Gastrocnemius medialis (tissue), 4 donors: ENCODE measurements around the gene LIPI. TPM values are rescaled to one million over a fixed set of nuclear protein-coding genes. Genes with fewer than 3 reads are reported as not detected.
"Not testable (repeated sequence)": the region's sequence is repeated elsewhere in the genome, so short reads cannot be mapped to it uniquely, and the experiment has no call there.

ENCODE experiments used
- ATAC-seq, 2 donors: fragments of 150-250 bp; one replicate each; pipeline ENCODE4 v1.9.1; 2016
- DNase-seq, 2 donors: peaks; one replicate each; pipeline ENCODE4 v3.0.0-alpha.2; 2019
- H3K27ac ChIP-seq, 4 donors: fragments of 200-600 bp; sonication (generic); 1 replicate in 1 of 4; 2 replicates in 3 of 4; pipeline ENCODE4 v1.5.1; 2016 to 2018; ENCODE audit warnings: mild to moderate bottlenecking in 2 of 4, moderate library complexity in 1 of 4
- H3K27me3 ChIP-seq, 3 donors: fragments of 200-600 bp; sonication (generic) in 2 of 3; 1 replicate in 1 of 3; 2 replicates in 2 of 3; pipeline versions ENCODE4 v1.5.1 to v1.6.0; 2016 to 2019; ENCODE audit warnings: mild to moderate bottlenecking in 1 of 3, moderate library complexity in 1 of 3
- H3K36me3 ChIP-seq, 2 donors: fragments of 200-600 bp; sonication (generic) in 1 of 2; one replicate each; pipeline ENCODE4 v1.5.1; 2017 to 2018
- H3K4me1 ChIP-seq, 2 donors: fragments of 200-600 bp; sonication (generic) in 1 of 2; one replicate each; pipeline ENCODE4 v1.5.1; 2016 to 2017; ENCODE audit warnings: mild to moderate bottlenecking in 2 of 2
- H3K4me3 ChIP-seq, 4 donors: fragments of 200-600 bp; sonication (generic) in 3 of 4; 1 replicate in 1 of 4; 2 replicates in 3 of 4; pipeline ENCODE4 v1.5.1; 2016 to 2019; ENCODE audit warnings: mild to moderate bottlenecking in 2 of 4
- H3K9me3 ChIP-seq, 3 donors: fragments of 200-600 bp; sonication (generic) in 2 of 3; 1 replicate in 1 of 3; 2 replicates in 2 of 3; pipeline ENCODE4 v1.5.1; 2016 to 2019
- CTCF ChIP-seq, 5 experiments: fragments of 450-650 bp in 3 of 5; fragments of 200-600 bp in 2 of 5; sonication (generic) in 2 of 5; IDR thresholded peaks in 4 of 5; conservative IDR thresholded peaks in 1 of 5; 1 replicate in 4 of 5; 2 replicates in 1 of 5; pipeline ENCODE4 v1.5.1; 2016 to 2019; ENCODE audit warnings: antibody characterized with exemption in 5 of 5, mild to moderate bottlenecking in 3 of 5, moderate library complexity in 3 of 5
- POLR2A ChIP-seq, 2 donors: fragments of 450-650 bp; IDR thresholded peaks; one replicate each; pipeline ENCODE4 v1.6.1; 2017; ENCODE audit warnings: antibody characterized with exemption in 2 of 2, mild to moderate bottlenecking in 2 of 2, moderate library complexity in 2 of 2
- in situ Hi-C, 4 donors: fragments of 200-750 bp; cut with MboI; loops; one replicate each; pipeline versions ENCODE4 v1.15.0 to v1.8.0; 2017; ENCODE audit warnings: low sequenced_read_pairs in 4 of 4
- intact Hi-C: fragments of 100-400 bp; cut with DNase I; formaldehyde crosslinking; loops from one replicate; pipeline ENCODE4 v1.15.1; 2023; ENCODE audit warnings: low total_unique reads
- total RNA-seq, 4 donors: library from RNA; depleted of rRNA; stranded (reverse); fragments of >200 nt; gene quantifications; one replicate each; pipeline versions ENCODE4 v1.1.0 to v1.2.3, GENCODE V29; 2016

LIPI gene
- total RNA-seq, 4 donors from 2014 or later = not detected

GRCh38 chr21:14115646-14116045 is 95.1 kb downstream of the LIPI start:
- Histone ChIP-seq H3K4me3 (no peak overlapping the region), H3K4me1 (no peaks in the 10 kb centered on the region), H3K27me3 (no peaks in the 10 kb centered on the region), H3K27ac (no peak overlapping the region), H3K36me3 (no peaks in the 10 kb centered on the region), H3K9me3 (no peaks in the 10 kb centered on the region)
- in situ Hi-C loops = no loop called here
- no peak for DNase-seq
- no peak for ATAC-seq
- TF ChIP-seq POLR2A (IDR thresholded peaks at IDR 0.05) (no peak), CTCF (IDR thresholded peaks at IDR 0.05 in 4 of 5, conservative IDR thresholded peaks at IDR 0.05 in 1 of 5) (no peak)
- intact Hi-C loops = no loop called here

GRCh38 chr21:14114251-14114650 is 96.5 kb downstream of the LIPI start:
- no peak overlapping the region for H3K27ac ChIP-seq
- no peaks in the 10 kb centered on the region for H3K36me3 ChIP-seq
- H3K9me3 ChIP-seq = no peaks in the 10 kb centered on the region
- TF ChIP-seq POLR2A (IDR thresholded peaks at IDR 0.05) (no peak), CTCF (IDR thresholded peaks at IDR 0.05 in 4 of 5, conservative IDR thresholded peaks at IDR 0.05 in 1 of 5) (no peak)
- intact Hi-C loops = no loop called here
- H3K27me3 ChIP-seq = no peaks in the 10 kb centered on the region
- no peak overlapping the region for H3K4me3 ChIP-seq
- ATAC-seq (no peak), DNase-seq (no peak)
- H3K4me1 ChIP-seq = no peaks in the 10 kb centered on the region
- in situ Hi-C loops = no loop called here

GRCh38 chr21:14104564-14104963 is 106.2 kb downstream of the LIPI start:
- H3K9me3 ChIP-seq, ATAC-seq, intact Hi-C loops, H3K27me3 ChIP-seq, DNase-seq, H3K36me3 ChIP-seq, in situ Hi-C loops, H3K27ac ChIP-seq, H3K4me3 ChIP-seq, H3K4me1 ChIP-seq: not testable (repeated sequence)

GRCh38 chr21:14099570-14099969 is 111.2 kb downstream of the LIPI start:
- H3K9me3 ChIP-seq = no peaks in the 10 kb centered on the region
- in situ Hi-C loops = no loop called here
- intact Hi-C loops = no loop called here
- DNase-seq (no peak), ATAC-seq (no peak)
- no peak overlapping the region for H3K27ac ChIP-seq
- TF ChIP-seq POLR2A (IDR thresholded peaks at IDR 0.05) (no peak), CTCF (IDR thresholded peaks at IDR 0.05 in 4 of 5, conservative IDR thresholded peaks at IDR 0.05 in 1 of 5) (no peak)
- no peaks in the 10 kb centered on the region for H3K4me1 ChIP-seq
- no peaks in the 10 kb centered on the region for H3K36me3 ChIP-seq
- H3K27me3 ChIP-seq = no peaks in the 10 kb centered on the region
- H3K4me3 ChIP-seq = no peak overlapping the region

- ATAC-seq = no peak
- no peaks in the 10 kb centered on the region for H3K27me3 ChIP-seq
- intact Hi-C loops = no loop called here
Measured at GRCh38 chr21:14097881-14098499, 112.8 kb downstream of the LIPI start.

More at GRCh38 chr21:14097881-14098499, 112.8 kb downstream of the LIPI start:
- Histone ChIP-seq H3K4me3 (no peak overlapping the region), H3K36me3 (no peaks in the 10 kb centered on the region), H3K4me1 (no peaks in the 10 kb centered on the region), H3K27ac (no peak overlapping the region), H3K9me3 (no peaks in the 10 kb centered on the region)
- DNase-seq = no peak
- in situ Hi-C loops = no loop called here
- TF ChIP-seq POLR2A (IDR thresholded peaks at IDR 0.05) (no peak), CTCF (IDR thresholded peaks at IDR 0.05 in 4 of 5, conservative IDR thresholded peaks at IDR 0.05 in 1 of 5) (no peak)
